DMS 273 treated with DMSO at 0.1 percent for 48 hours (cell line): Measurements from ENCODE around the gene MAP4K2.

Experiments used
- DNase-seq: peaks from one replicate; lab custom pipeline; 2025; lab: John Stamatoyannopoulos, UW

The MAP4K2 gene

GRCh38 chr11:64813826-64814225 lies 10.8 kb upstream of the MAP4K2 start:
- DNase-seq, result no peak

GRCh38 chr11:64810891-64811272 lies 7.9 kb upstream of the MAP4K2 start:
- DNase-seq, result no peak

DNA sequence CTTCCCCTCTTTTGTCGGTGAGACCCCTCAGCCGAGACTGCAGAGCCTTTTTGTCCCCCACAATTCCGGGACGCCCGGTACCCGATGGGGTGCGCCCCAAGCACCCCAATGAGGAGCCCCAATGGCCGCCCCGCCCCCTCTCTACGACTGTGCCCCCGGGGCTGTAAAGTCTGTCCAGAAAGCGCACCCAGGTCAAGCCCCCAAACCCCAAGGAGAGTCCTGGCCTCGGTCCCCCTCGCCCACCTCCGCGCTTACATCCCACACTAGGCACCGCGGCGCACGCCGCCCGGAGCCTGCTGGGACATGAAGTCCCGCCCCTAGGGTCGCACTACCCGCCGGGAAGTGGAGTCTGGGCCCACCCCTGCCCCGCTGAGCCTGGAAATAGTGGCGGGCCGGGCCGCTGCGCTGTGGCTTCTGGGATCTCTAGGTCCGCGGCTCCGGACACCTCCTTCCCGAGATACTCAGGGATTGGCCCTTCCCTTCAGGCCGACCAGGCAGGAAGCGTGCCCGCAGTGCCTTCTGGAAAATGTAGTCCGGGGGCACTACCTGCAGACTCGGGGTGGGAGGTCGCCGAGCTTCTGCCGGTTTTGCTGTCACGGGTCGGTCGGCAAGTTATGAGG lies 7.4 kb upstream of the MAP4K2 start, which contains the start of gene MEN1:
TSS of gene MEN1 (minus strand) at position 281 of the 620 bp plus-strand sequence. CDS start 442 bp downstream, outside the sequence.
- peak; percentile 76 for DNase-seq

- DNase-seq, result no peak
Observed at GRCh38 chr11:64809781-64810241, 6.8 kb upstream of the MAP4K2 start.

DNA sequence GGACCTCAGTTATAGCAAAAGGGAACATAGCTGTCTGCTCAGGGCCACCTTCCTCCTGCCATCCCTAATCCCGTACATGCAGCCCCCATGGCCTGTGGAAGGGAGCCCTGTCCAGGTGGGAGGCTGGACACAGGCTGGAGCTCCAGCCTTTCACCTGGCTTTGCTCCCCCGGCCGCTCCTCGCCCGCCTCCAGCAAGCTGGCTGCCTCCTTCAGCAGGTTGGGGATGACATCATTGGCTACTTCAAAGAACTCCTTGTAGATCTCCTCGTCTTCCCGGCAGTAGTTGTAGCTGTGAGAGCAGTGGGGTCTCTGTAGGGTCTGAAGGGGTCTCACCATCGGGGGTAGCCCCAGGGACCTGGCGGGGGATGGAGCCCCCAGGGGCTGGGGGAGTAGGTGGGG lies 2.5 kb upstream of the MAP4K2 start:
- no peak for DNase-seq

- DNase-seq, result no peak
Observed at GRCh38 chr11:64804346-64805210, 1.6 kb upstream of the MAP4K2 start.

- no peak for DNase-seq
Observed at GRCh38 chr11:64803846-64804345, 882 bp upstream of the MAP4K2 start.

GRCh38 chr11:64802370-64803157 lies 450 bp downstream of the MAP4K2 start:
- no peak for DNase-seq

- no peak for DNase-seq
Observed at GRCh38 chr11:64801561-64802369, 1.2 kb downstream of the MAP4K2 start.

GRCh38 chr11:64801158-64801464 lies 1.9 kb downstream of the MAP4K2 start:
- no peak for DNase-seq

DNA sequence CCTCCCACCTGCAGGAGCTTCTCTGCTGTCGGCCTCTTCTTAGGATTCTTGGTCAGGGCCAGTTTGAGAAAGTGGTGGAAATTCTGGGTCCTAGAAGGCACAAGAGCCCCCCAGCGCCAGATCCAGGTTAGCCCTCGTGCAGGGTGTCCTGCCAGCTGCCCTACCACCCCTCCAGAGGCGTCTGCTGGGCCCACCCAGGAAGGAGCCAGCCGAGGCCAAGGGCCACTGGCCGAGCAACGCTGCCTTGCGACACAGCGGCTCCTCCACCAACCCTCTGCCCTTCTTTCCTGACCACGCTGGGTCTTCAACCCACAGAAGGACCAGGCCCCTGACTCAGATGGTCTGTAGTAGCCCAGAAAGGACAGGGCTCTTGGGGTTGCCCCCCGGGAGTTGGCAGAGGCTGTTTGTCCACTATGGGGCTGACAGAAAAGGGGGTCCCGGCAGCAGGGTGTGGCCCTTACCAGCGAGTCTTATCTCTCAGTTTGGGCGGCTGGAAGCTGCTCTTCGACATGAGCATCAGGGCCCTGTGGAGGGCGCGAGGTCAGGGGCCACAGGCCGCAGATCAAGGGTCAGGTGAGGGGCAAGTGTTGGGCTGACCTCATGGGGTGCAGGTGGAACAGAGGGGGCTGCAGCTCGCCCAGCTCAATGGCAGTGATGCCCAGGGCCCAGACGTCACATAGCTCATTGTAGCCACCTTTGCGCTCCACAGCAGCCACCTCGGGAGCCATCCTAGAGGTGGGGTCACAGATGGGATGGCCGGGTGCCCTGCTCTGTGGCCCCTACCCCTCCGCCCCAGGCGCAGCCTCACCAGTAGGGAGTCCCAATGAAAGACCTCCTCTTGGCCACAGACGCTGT lies 2.5 kb downstream of the MAP4K2 start:
- no peak for DNase-seq

GRCh38 chr11:64799623-64800302 lies 3.3 kb downstream of the MAP4K2 start:
- no peak for DNase-seq

GRCh38 chr11:64799256-64799622 lies 3.8 kb downstream of the MAP4K2 start:
- no peak for DNase-seq

- DNase-seq, result no peak
Observed at GRCh38 chr11:64796757-64797541, 6.1 kb downstream of the MAP4K2 start.

DNA sequence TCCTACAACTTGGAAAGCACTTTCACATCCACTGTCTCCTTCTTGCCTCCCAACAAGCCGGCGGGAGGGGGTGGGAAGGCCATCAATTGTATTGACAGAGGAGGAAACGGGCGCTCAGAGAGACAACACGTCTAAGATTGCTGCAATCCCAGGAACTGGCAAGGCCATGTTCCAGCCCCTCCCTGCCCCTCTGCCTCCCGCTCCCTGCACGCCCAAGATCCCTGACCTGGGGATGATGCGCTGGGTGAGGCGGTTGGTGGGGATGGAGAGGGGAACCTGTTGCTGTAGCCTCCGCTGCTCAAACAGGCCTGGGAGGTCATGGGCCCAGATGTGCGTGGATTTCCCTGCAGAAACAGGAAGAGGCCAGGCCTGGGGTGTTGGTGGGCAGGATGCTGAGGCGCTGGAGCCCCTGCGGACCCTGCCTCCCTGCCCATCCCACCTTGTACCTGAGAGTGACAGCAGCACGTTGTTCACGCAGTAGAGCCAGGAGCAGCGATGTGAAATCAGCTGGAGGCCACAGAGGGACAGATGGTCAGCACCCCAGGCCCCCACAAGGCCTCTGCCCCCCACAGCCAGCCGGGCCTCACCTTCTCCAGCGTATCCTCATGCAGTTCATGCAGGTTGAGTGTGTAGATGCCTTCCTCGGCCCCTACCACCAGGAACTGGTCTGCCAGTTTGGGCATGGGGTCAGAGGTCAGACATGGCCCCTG lies 6.8 kb downstream of the MAP4K2 start:
- DNase-seq, result no peak

- DNase-seq, result no peak
Observed at GRCh38 chr11:64794526-64794925, 8.5 kb downstream of the MAP4K2 start.

DNA sequence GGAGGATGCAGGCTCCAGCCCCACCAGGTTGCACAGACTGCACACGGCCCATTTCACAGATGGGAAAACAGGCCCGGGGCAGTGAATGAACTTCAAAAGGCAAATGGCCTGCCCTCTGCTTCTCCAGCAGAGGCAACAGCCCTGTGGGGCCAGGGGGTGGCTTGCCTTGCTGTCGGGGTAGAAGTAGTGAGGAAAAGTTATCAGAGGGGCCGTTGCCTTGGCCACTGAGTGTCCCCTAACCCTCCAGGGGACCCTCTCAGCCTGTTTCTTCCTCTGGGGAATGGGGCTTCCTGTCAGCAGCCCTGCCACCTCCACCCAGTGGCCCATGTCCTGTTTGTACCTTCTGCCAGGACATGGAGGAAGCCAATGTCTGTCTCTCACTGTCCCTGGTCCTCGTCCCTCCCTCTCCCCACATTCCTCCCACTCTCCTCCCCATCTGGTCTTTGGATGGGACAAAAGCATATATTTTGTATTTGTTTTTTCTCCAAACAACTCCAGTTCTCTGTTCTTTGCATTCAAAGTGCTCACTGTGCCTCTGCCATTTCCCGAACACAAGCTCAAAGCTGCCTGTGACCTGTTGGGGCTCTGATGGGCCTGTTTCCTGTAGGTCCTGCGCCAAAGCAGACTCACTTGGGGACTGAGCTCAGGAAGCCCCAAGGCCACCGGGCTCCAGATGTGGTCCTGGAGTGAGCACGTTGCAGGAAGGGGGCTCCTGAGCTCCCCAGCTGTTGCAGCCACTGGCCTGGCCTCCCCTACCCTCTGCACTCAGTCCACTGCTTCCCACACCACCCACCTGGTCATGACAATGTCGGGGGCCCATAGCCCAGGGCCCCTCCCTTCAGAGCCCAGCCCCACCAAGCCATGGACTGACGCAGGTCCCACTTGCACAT lies 9.5 kb downstream of the MAP4K2 start:
- DNase-seq, result no peak

- no peak for DNase-seq
Observed at GRCh38 chr11:64792482-64792881, 10.5 kb downstream of the MAP4K2 start.
